Stimulated activated CD4-positive, alpha-beta T cell treated with anti-CD3 and anti-CD28 coated beads, Interleukin-4, amount 100 ng/mL, for 1 hour (primary cell): ENCODE data around the gene RCL1.
"Not testable (repeated sequence)": the region's sequence is repeated elsewhere in the genome, so short reads cannot be mapped to it uniquely, and the experiment has no call there.

Source experiments
- DNase-seq: peaks from one replicate; pipeline ENCODE4 v3.0.0-alpha.2; 2020

RCL1 gene, protein sequence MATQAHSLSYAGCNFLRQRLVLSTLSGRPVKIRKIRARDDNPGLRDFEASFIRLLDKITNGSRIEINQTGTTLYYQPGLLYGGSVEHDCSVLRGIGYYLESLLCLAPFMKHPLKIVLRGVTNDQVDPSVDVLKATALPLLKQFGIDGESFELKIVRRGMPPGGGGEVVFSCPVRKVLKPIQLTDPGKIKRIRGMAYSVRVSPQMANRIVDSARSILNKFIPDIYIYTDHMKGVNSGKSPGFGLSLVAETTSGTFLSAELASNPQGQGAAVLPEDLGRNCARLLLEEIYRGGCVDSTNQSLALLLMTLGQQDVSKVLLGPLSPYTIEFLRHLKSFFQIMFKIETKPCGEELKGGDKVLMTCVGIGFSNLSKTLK

GRCh38 chr9:4792572-4793458 is at the start of gene RCL1:
TSS of gene RCL1 (plus strand) at chr9:4792944. CDS start at chr9:4793092, 148 bp downstream.
- DNase-seq = peak; percentile 96

- DNase-seq = no peak
Measured at GRCh38 chr9:4743131-4743875, 49.4 kb upstream of the RCL1 start.

DNA sequence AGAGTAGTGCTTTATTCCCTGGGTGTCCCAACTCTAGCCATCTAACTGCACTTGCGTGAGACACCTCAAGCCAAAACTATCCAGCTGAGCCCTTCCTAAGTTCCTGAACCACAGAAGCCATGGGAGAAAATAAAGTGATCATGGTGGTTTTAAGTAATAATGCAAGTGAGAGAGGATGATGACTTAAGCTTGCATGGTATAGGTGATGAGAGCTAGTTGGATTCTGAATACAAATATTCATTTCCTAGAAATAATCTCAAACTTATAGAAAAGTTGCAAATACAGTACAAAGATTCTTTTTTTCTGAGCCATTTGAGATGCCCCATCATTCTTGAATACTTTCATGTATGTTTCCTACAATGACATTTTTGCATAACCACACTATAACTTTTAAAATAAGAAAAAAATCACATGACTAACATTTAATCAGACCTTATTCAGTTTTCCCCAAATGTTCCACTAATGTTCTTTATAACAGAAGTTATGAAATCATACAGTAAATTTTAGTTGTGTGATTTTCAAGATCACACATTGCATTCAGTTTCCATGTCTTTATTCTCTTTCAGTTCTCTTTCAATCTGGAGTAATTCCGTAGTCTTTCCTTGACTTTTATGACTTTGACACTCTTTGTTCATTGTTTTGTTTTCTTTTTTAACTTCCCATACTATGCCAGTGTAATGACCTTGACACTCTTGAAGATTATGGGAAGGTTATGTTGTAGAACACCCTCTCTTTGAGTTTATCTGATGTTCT is 46.3 kb upstream of the RCL1 start:
- no peak for DNase-seq

DNA sequence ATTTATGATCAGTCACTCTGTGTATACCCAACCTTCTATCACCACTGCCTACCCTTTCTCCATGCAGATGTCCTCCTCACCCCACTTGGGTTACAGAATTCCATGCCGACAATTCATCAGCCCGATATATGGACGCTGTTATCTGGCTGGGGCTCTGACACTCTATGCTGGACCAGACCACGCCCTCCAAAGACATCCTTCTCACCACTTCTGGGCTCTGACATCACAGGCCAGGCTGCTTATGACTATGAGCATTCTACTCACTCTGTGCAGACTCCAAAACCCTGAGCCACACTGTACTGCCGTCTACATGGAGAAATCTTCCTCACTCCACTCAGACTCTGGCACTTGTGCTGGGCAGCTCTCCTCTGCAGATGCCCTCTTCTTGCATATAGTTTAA is 44.1 kb upstream of the RCL1 start:
- no peak for DNase-seq

GRCh38 chr9:4750023-4750673 is 42.6 kb upstream of the RCL1 start:
- no peak for DNase-seq

- DNase-seq = not testable (repeated sequence)
Measured at GRCh38 chr9:4754530-4754929, 38.2 kb upstream of the RCL1 start.

DNA sequence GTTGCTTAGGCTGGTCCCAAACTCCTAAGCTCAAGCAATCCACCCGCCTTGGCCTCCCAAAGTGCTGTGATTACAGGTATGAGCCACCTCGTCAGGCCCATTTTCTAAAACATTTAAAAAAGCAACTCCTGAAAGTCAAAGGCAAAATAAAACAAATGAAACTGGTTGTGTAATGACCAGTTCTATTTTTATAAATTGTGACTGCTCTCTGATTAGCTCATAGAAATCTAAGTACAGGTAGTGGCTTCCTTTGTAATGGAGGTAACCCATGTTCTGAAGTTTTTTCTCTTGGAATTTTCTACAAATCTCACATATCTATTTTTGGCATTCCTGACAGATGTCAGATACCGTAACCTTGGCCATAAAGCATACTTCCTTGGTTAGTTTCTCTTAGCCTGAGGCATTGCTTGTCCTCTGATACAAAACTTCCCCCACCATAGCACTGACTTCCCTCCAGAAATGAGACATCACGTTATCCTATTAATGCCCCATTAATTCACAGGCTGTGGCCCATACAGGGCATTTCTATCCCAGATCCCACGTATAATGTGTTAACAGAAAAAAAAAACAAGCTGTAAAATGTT is 37.6 kb upstream of the RCL1 start:
- DNase-seq = no peak

- DNase-seq = no peak
Measured at GRCh38 chr9:4756420-4756819, 36.3 kb upstream of the RCL1 start.

- DNase-seq = no peak
Measured at GRCh38 chr9:4760122-4760521, 32.6 kb upstream of the RCL1 start.

DNA sequence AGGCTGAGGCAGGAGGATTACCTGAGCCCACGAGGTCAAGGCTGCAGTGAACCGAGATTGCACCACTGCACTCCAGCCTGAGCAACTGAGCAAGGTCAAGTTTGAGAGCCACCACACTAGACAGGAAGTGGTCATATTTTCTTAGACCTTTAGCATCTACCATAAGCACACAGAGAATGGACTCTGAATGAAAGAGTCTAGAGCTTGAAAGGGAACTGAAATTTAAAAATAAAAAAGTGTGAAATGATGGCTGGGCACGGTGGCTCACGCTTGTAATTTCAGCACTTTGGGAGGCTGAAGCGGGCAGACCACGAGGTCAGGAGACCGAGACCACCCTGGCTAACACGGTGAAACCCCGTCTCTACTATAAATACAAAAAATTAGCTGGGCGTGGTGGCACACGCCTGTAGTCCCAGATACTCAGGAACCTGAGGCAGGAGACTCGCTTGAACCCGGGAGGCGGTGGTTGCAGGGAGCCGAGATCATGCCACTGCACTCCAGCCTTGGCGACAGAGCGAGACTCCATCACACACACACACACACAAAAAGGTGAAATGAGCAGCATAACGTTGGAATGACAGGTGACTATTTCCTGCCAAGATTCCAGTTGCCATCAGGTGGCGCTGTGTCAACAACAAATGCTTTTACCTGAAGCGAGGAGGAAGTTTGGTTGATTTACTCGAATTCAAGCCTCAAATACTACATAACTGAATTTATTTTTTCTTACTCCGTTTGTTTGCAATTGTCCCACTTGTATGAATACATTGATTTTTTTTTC is 30.4 kb upstream of the RCL1 start:
- peak; percentile 81 for DNase-seq

- DNase-seq = no peak
Measured at GRCh38 chr9:4762886-4763541, 29.7 kb upstream of the RCL1 start.

DNA sequence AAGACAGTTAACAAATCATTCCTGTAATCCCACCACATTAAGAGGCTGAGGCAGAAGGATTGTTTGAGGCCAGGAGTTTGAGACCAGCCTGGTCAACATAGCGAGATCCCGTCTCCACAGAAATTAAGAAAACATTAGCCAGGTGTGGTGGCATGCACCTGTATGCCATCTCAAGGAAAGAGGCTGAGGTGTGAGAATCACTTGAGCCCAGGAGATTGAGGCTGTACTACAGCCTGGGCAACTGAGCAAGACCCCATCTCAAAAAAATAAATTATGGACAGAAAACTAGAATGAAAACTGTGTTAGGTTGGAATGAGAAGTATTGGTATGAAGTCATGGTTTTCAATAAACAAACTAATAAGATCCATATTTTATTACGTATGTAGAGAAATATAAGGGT is 28.7 kb upstream of the RCL1 start:
- no peak for DNase-seq

GRCh38 chr9:4768681-4769080 is 24.1 kb upstream of the RCL1 start:
- DNase-seq = no peak

- no peak for DNase-seq
Measured at GRCh38 chr9:4769321-4770080, 23.2 kb upstream of the RCL1 start.

GRCh38 chr9:4771788-4772187 is 21.0 kb upstream of the RCL1 start:
- DNase-seq = no peak

GRCh38 chr9:4774209-4774608 is 18.5 kb upstream of the RCL1 start:
- no peak for DNase-seq

DNA sequence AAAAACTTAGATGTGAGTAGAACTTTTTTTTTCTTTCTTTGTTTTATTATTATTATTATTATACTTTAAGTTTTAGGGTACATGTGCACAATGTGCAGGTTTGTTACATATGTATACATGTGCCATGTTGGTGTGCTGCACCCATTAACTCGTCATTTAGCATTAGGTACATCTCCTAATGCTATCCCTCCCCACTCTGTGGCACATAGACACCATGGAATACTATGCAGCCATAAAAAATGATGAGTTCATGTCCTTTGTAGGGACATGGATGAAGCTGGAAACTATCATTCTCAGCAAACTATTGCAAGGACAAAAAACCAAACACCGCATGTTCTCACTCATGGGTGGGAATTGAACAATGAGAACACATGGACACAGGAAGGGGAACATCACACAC is 17.8 kb upstream of the RCL1 start:
- not testable (repeated sequence) for DNase-seq

- no peak for DNase-seq
Measured at GRCh38 chr9:4780651-4781050, 12.1 kb upstream of the RCL1 start.

GRCh38 chr9:4781408-4781807 is 11.3 kb upstream of the RCL1 start:
- no peak for DNase-seq
